Hepatocyte (in vitro differentiated cells): ENCODE data around the gene SEZ6L2.

Experiments used
- EZH2 ChIP-seq: fragments of 200-600 bp; sonication (generic); IDR thresholded peaks from 2 replicates; pipeline ENCODE4 v1.6.1; 2016; ENCODE audit warnings: antibody characterized with exemption, mild to moderate bottlenecking, borderline replicate concordance
- EZH2phosphoT487 ChIP-seq: fragments of 200-600 bp; sonication (generic); IDR thresholded peaks from one replicate; pipeline ENCODE4 v1.6.1; 2018; ENCODE audit warnings: antibody characterized with exemption, mild to moderate bottlenecking, low read depth, moderate library complexity; ENCODE audit not compliant: unreplicated experiment, severe bottlenecking
- TF ChIP-seq, protein P1 (sequence below): fragments of 200-600 bp; sonication (generic); IDR thresholded peaks from 2 replicates; pipeline ENCODE4 v1.5.1; 2016; ENCODE audit warnings: antibody characterized with exemption, mild to moderate bottlenecking; ENCODE audit not compliant: poor library complexity

GRCh38 chr16:29909391-29909790 is 10.0 kb upstream of the SEZ6L2 start:
- TF ChIP-seq, protein P1, sequence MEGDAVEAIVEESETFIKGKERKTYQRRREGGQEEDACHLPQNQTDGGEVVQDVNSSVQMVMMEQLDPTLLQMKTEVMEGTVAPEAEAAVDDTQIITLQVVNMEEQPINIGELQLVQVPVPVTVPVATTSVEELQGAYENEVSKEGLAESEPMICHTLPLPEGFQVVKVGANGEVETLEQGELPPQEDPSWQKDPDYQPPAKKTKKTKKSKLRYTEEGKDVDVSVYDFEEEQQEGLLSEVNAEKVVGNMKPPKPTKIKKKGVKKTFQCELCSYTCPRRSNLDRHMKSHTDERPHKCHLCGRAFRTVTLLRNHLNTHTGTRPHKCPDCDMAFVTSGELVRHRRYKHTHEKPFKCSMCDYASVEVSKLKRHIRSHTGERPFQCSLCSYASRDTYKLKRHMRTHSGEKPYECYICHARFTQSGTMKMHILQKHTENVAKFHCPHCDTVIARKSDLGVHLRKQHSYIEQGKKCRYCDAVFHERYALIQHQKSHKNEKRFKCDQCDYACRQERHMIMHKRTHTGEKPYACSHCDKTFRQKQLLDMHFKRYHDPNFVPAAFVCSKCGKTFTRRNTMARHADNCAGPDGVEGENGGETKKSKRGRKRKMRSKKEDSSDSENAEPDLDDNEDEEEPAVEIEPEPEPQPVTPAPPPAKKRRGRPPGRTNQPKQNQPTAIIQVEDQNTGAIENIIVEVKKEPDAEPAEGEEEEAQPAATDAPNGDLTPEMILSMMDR = no peak
- TF ChIP-seq EZH2 = no peak
- no peak for TF ChIP-seq EZH2phosphoT487
